ENCODE data around the gene HTT.

- TF ChIP-seq EP300 (IDR thresholded peaks at IDR 0.05; ENCODE audit: low read depth in 2 of 2, low read length in 2 of 2), result no peak
- no peak for TF ChIP-seq EP300 (CRISPR knock-in tag; IDR thresholded peaks at IDR 0.05; ENCODE audit: borderline replicate concordance)
- no peak for TF ChIP-seq MAFG (CRISPR knock-in tag; IDR thresholded peaks at IDR 0.05)
- TF ChIP-seq CTCF (CRISPR knock-in tag; IDR thresholded peaks at IDR 0.05), result no peak
- no peak for TF ChIP-seq POLR2AphosphoS5 (IDR thresholded peaks at IDR 0.05; ENCODE audit: low read depth, low read length)
- no peak for TF ChIP-seq RAD51 (IDR thresholded peaks at IDR 0.05; ENCODE audit: borderline replicate concordance)
- no peak for TF ChIP-seq BHLHE40 (IDR thresholded peaks at IDR 0.05; ENCODE audit: low read length)
- TF ChIP-seq, protein P1, sequence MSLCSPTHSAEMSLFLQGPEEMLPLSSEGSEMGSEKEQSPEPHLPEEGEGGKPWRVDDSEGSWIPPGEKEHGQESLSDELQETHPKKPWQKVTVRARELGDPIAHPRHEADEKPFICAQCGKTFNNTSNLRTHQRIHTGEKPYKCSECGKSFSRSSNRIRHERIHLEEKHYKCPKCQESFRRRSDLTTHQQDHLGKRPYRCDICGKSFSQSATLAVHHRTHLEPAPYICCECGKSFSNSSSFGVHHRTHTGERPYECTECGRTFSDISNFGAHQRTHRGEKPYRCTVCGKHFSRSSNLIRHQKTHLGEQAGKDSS (CRISPR knock-in tag; IDR thresholded peaks at IDR 0.05; ENCODE audit: borderline replicate concordance, low read depth), result no peak
- TF ChIP-seq ZNF407 (CRISPR knock-in tag; IDR thresholded peaks at IDR 0.05; ENCODE audit: not compliant biosample characterization), result no peak
- TF ChIP-seq, protein P2, sequence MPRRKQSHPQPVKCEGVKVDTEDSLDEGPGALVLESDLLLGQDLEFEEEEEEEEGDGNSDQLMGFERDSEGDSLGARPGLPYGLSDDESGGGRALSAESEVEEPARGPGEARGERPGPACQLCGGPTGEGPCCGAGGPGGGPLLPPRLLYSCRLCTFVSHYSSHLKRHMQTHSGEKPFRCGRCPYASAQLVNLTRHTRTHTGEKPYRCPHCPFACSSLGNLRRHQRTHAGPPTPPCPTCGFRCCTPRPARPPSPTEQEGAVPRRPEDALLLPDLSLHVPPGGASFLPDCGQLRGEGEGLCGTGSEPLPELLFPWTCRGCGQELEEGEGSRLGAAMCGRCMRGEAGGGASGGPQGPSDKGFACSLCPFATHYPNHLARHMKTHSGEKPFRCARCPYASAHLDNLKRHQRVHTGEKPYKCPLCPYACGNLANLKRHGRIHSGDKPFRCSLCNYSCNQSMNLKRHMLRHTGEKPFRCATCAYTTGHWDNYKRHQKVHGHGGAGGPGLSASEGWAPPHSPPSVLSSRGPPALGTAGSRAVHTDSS (CRISPR knock-in tag; conservative IDR thresholded peaks at IDR 0.05), result no peak
Measured at GRCh38 chr4:3215733-3216132, 141.3 kb downstream of the HTT start.

All from HepG2 (cell line).